GM10248 (cell line): ENCODE measurements around the gene SNTG2.

Experiments used
- CTCF ChIA-PET: fragments of 300-600 bp; sonication (Branson Sonifier 250); formaldehyde crosslinking; extraction: SDS; loops from one replicate; lab custom pipeline; 2021; ENCODE audit warnings: antibody characterized with exemption; lab: Yijun Ruan, JAX
- POLR2A ChIA-PET: fragments of 350-650 bp; sonication (Branson Sonifier 250); formaldehyde crosslinking; extraction: SDS; loops from one replicate; lab custom pipeline; 2020; ENCODE audit warnings: antibody characterized with exemption; lab: Yijun Ruan, JAX
- DNase-seq: peaks from one replicate; pipeline ENCODE4 v3.0.0; 2012; ENCODE audit errors: extremely low spot score
- CTCF ChIP-seq: IDR thresholded peaks from 2 replicates; pipeline ENCODE4 v1.5.1; 2012; ENCODE audit warnings: mild to moderate bottlenecking, low read depth; ENCODE audit errors: extremely low read depth, missing control alignments, control extremely low read depth

The SNTG2 gene

GRCh38 chr2:1230155-1230893, 279.7 kb downstream of the SNTG2 start:
- CTCF ChIA-PET = no interaction called here
- TF ChIP-seq CTCF = no peak
- no peak for DNase-seq
- POLR2A ChIA-PET = no interaction called here

DNA sequence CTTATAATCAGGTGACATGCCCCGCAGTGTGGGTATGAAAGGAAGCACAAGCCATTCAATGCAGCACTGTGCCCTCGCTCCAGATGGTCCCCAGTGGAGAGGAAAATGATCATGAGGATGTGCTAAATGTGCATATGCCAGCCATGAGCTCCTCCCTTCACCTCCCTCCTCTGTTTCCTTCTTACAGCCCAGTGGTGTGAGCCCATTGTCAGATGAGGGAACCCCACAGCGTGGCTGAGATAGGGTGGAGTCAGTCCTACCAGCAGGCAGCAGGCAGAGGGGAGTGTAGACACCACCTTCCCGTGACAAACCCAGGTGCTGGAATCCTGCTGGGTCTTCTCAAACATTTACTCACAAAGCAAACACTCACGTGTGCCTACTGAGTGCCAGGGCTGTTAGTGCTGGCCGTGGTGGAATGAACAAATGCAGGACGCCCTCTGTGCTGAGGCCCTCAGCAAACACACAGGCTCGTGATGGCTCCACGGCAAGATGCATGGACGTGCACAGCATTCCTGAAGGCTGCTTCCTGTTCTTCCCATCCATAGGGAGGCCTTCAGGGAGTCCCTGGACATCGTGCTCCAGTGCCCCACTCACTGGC, 280.9 kb downstream of the SNTG2 start:
- CTCF ChIA-PET = no interaction called here
- DNase-seq = no peak
- TF ChIP-seq CTCF = no peak
- POLR2A ChIA-PET = no interaction called here

DNA sequence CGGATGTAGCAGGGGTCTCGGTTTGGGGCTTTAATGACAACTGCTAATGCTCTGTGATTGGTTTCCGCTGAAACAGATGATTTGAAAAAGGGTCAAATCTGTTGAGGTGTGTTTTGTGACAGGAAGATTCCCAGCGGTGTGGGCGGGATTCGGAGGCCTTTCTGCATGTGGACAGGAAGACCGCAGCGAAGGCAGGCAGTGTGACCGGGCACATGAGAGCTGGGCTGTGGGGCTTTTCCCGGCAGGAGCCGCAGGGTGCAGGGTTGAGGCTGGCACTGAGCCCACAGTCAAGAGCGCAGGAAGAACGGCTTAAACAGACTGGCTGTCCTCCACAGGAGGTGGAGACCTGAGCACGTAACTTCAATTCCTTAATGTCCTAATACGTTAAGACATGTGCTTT, 282.6 kb downstream of the SNTG2 start:
- CTCF ChIA-PET = interaction anchor here (1.5 kb wide), 1 partner anchor 31 kb away, joined by 3 read pairs; no protein-coding TSS in a partner anchor
- no peak for DNase-seq

DNA sequence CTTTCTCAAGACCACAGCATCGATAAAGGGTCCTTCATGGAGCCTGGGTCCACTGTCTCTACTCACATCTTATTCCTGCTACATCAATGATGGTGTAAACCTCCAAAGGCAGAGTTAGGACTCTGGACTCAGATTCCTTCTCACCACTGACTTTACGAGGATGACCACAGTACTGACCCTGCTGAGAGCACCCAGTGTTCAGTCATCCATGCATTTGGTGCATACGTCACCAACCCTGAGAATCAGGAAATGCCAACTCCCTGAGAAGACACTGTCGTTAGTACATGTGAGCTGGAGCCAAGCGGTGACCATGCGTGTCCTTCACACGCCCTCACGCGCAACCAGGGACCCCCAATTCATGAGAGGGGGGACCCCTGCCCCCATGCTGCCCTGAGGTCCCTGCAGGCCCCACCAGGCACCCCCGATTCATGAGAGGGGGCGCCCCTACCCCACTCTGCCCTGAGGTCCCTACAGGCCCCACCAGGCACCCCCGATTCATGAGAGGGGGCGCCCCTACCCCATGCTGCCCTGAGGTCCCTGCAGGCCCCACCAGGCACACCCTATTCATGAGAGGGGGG, 284.2 kb downstream of the SNTG2 start:
- DNase-seq = no peak
- ChIA-PET POLR2A (no interaction called here), CTCF (no interaction called here)
- no peak for TF ChIP-seq CTCF

More for the DNA sequence above, 282.6 kb downstream of the SNTG2 start:
- POLR2A ChIA-PET = no interaction called here
- no peak for TF ChIP-seq CTCF

DNA sequence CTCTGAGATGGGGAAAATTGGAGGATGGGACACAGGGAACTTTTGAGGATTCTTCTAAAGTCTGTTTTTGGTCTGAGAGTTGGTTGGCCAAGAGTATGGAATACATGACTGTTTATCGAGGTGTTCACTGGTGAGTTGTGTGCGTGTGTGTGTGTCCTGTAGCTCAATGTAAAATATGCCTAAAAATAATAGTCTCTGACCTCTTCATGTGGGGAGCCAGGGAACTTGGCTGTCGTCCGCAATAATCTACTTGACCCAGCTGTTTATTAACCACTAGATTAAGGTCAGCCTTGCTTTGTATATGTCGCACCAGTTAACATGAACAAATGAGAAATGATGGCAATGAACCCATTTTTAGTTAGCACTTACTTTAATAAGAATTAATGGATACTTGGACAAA, 285.2 kb downstream of the SNTG2 start:
- DNase-seq = no peak
- ChIA-PET CTCF (no interaction called here), POLR2A (no interaction called here)
- no peak for TF ChIP-seq CTCF

GRCh38 chr2:1236606-1237005, 286.0 kb downstream of the SNTG2 start:
- CTCF ChIA-PET = no interaction called here

More at GRCh38 chr2:1236606-1237005, 286.0 kb downstream of the SNTG2 start:
- no peak for TF ChIP-seq CTCF
- POLR2A ChIA-PET = no interaction called here
- DNase-seq = no peak
